ACHN (cell line): ENCODE data around the gene CRK.

Experiments used
- DNase-seq: peaks from one replicate; pipeline ENCODE4 v3.0.0-alpha.2; 2015
- in situ Hi-C: cut with HindIII; loops from 2 replicates; pipeline ENCODE4 v1.10.0; 2017; ENCODE audit warnings: low sequenced_read_pairs, low pct_ligation_motif_present, low pct_unique_long_range_greater_than_20kb

The CRK gene

GRCh38 chr17:1455797-1456599 lies at the start of gene CRK:
Gene CRK, minus strand, starts transcription at chr17:1456232. Its CDS starts 115 bp downstream, at chr17:1456117.
- in situ Hi-C loops, result no loop called here
- DNase-seq, result peak; percentile 97

- in situ Hi-C loops, result no loop called here
- no peak for DNase-seq
Measured at GRCh38 chr17:1505586-1505985, 49.6 kb upstream of the CRK start.

DNA sequence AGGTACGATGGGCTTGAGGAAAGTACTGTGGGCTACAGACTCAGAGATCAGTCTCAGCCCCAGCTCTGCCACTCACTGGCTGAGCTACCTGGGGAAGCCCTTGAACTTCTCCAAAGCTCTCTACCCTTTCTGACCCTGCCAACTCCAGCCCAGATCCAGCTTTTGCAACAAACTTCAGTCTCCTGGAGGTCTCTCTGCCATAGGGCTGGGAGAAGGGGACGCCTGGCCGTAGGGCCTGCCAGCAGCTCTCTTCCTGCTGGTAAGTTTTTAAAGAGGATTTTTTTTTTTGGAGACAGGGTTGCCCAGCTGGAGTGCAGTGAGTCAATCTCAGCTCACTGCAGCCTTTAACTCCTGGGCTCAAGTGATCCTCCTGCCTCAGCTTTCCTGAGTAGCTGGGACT lies 48.8 kb upstream of the CRK start:
- DNase-seq, result no peak
- in situ Hi-C loops, result no loop called here

DNA sequence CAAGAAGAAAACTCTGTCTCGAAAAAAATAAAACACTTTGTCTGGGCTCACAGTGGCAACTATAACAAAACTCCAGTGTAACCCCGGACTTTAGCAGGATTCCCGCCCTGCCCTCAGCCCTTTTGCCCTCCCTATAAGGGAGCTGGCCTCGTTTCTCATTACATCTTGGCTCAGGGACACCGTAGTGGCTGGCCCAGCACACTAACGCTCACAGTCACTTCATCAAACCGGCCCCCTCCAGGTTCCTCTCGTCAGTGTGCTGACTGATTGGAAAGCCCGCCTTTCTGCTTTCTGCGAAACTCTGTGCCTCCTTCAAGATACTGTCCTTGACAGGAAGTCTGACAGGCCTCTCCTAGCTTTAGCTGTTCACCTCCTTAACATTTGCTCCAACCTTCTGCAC lies 47.7 kb upstream of the CRK start:
- in situ Hi-C loops, result no loop called here
- no peak for DNase-seq

GRCh38 chr17:1498869-1499268 lies 42.8 kb upstream of the CRK start:
- in situ Hi-C loops, result no loop called here
- peak; percentile 62 for DNase-seq

DNA sequence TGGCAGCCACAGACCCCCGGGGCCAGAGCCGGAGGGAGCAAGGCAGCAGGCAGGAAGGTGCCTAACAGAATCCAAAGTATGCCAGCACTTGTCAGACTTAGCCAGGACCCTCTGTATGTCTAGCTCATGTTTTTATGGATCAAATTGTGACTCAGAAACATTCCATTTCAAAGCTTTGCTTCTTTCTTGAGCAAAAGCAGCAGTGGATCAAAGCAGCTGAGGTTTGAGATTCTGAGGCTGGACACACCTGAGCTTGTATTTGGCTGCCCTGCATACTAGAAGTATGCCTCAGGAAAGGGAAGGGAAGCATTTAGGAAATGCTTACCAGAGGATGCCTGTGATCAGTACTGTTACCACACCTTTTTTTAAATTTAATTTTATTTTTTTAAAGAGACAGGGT lies 42.2 kb upstream of the CRK start:
- in situ Hi-C loops, result no loop called here
- no peak for DNase-seq

DNA sequence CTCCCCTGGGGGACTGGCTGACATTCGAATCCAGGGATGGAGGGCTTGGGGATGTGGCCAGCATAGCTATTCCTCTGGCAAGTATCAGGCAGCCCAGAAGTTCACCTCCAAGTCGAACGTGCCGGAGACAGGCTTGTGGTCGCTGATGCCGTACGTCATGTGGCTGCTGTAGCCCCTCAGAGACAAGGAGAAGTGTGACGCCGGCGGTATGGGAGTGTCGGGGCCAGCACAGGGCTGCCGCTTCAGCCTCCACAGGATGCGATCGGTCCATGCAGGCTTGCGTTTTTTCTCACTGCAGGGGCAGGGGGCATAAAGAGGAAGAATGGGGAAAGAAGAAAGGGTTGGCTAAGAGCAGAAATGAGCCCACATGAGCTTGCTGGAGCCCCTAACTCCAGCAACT lies 41.8 kb upstream of the CRK start:
- DNase-seq, result no peak
- in situ Hi-C loops, result no loop called here

- DNase-seq, result no peak
- in situ Hi-C loops, result no loop called here
Measured at GRCh38 chr17:1496869-1497268, 40.8 kb upstream of the CRK start.

DNA sequence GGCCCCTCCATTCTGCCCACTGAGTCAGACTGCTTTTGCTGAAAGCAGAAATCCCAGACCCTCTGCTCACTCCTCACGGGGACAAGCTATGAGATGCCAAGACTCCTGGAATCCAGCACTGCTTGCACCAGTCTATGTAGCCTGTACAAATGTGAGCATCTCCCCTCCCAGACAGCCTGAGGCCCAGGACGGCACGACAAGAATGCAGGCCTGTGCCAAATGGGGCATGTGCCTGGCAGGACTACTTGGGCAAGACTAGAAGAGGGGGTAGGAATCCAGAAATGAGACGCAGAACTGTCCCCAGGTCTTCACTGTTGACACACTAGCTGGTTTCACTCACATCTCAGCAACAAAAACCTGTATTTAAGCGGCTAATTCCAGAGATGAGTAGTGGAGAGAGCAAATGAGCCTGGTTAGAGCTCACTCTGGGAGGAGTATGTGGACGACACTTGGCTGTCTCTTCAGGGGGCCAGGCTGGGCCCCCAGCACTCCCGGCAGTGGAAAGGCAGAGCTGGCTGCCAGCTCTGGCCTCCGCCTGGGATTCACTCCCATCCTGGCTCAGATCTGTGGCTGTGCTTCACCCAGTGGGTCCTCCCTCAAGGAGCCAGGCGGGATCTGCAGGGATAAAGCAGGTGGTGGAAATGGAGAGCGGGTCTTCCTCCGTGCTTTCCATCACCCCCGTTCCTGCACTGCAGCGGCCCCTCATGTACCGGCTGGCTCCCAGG lies 39.4 kb upstream of the CRK start:
- in situ Hi-C loops, result no loop called here

GRCh38 chr17:1494736-1495253 lies 38.8 kb upstream of the CRK start:
- in situ Hi-C loops, result no loop called here
- DNase-seq, result no peak

More for the DNA sequence above, 39.4 kb upstream of the CRK start:
- DNase-seq, result peak; percentile 34

- no peak for DNase-seq
- in situ Hi-C loops, result no loop called here
Measured at GRCh38 chr17:1494203-1494602, 38.2 kb upstream of the CRK start.

GRCh38 chr17:1493291-1493980 lies 37.4 kb upstream of the CRK start:
- in situ Hi-C loops, result no loop called here
- DNase-seq, result no peak

GRCh38 chr17:1492249-1493206 lies 36.5 kb upstream of the CRK start, which contains the start of gene MYO1C:
Gene MYO1C, minus strand, starts transcription at chr17:1492686. Its CDS starts 199 bp downstream, at chr17:1492487.
- in situ Hi-C loops, result no loop called here
- DNase-seq, result no peak

DNA sequence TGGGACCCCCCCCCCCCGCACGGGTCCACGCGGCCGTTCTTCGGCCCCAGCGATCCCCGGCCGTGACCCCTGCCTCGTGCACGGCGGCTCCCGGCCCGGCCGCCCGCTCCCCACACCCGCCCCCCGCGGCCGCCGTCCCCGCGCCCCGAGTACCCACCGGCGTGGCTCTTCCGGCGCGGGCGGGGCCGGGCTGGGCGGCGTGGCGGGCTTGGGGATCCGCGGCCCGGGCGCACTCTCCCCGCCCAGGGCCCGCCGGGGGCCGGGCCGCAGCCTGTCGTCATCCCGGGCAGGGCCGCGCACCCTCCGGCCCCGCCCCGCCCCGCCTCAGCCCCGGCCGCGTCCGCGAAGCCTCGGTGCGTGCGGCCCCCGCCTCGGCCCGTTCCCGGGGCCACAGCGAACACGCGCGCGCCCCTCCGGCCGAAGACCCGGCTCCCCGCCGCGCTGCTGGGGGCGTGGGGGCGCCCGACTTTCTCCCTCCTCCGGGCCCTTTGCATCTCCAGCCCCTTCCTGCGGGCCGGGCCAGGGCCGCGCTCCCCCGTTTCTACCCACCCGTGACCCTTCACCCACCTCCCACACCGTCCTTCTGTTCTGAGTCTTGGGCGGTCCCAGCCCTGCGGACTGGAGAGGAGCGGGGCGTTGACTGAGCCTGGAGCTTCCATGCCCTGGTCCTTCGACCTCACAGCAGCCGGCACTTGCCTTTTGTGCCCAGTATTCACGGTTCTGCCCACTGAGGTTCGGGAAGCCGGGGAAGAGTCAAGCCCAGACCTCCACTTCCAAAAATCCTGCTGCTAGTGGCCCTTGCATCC lies 35.6 kb upstream of the CRK start:
- peak; percentile 78 for DNase-seq
- in situ Hi-C loops, result no loop called here

- in situ Hi-C loops, result no loop called here
- DNase-seq, result peak; percentile 73
Measured at GRCh38 chr17:1490643-1491442, 34.8 kb upstream of the CRK start.

GRCh38 chr17:1488826-1489270 lies 32.8 kb upstream of the CRK start:
- in situ Hi-C loops, result no loop called here
- no peak for DNase-seq
